AG20443 (cell line): Measurements from ENCODE around the gene CASS4.
A peak's percentile ranks its signal among the peaks of the same experiment; 100 is the strongest.
"Not testable (repeated sequence)": the region's sequence is repeated elsewhere in the genome, so short reads cannot be mapped to it uniquely, and the experiment has no call there.

Experiments used
- DNase-seq: peaks from one replicate; pipeline ENCODE4 v3.0.0; 2012; ENCODE audit warnings: low spot score, mixed read lengths

The CASS4 gene

GRCh38 chr20:56392132-56392880, 19.8 kb upstream of the CASS4 start, which contains the start of the genes AURKA and CSTF1:
Gene AURKA, minus strand, starts transcription at chr20:56392215. Its CDS starts 4,018 bp downstream, at chr20:56388197.
Gene CSTF1, plus strand, starts transcription at chr20:56392645. Its CDS starts 2,908 bp downstream, at chr20:56395553.
- DNase-seq: peak; percentile 100

GRCh38 chr20:56392881-56393482, 19.1 kb upstream of the CASS4 start:
- no peak for DNase-seq

GRCh38 chr20:56393653-56394052, 18.4 kb upstream of the CASS4 start:
- no peak for DNase-seq

- DNase-seq: no peak
Observed at GRCh38 chr20:56395166-56395565, 16.9 kb upstream of the CASS4 start.

- DNase-seq: peak; percentile 69
Observed at GRCh38 chr20:56400001-56400640, 11.9 kb upstream of the CASS4 start.

- DNase-seq: no peak
Observed at GRCh38 chr20:56403465-56403864, 8.6 kb upstream of the CASS4 start.

GRCh38 chr20:56405356-56405755, 6.7 kb upstream of the CASS4 start:
- DNase-seq: not testable (repeated sequence)

- DNase-seq: no peak
Observed at GRCh38 chr20:56406910-56407309, 5.2 kb upstream of the CASS4 start.

GRCh38 chr20:56409521-56409920, 2.5 kb upstream of the CASS4 start:
- no peak for DNase-seq

- no peak for DNase-seq
Observed at GRCh38 chr20:56409956-56410355, 2.1 kb upstream of the CASS4 start.

- DNase-seq: not testable (repeated sequence)
Observed at GRCh38 chr20:56411287-56411686, 773 bp upstream of the CASS4 start.

GRCh38 chr20:56412473-56412790, 372 bp downstream of the CASS4 start:
- DNase-seq: no peak

- DNase-seq: no peak
Observed at GRCh38 chr20:56412949-56413348, 889 bp downstream of the CASS4 start.

GRCh38 chr20:56414842-56415765, 3.0 kb downstream of the CASS4 start:
- DNase-seq: no peak

- no peak for DNase-seq
Observed at GRCh38 chr20:56417402-56417801, 5.3 kb downstream of the CASS4 start.

- DNase-seq: no peak
Observed at GRCh38 chr20:56417911-56418310, 5.9 kb downstream of the CASS4 start.

GRCh38 chr20:56418385-56418861, 6.4 kb downstream of the CASS4 start:
- no peak for DNase-seq

GRCh38 chr20:56420028-56420427, 8.0 kb downstream of the CASS4 start:
- no peak for DNase-seq

- DNase-seq: no peak
Observed at GRCh38 chr20:56420940-56421688, 9.1 kb downstream of the CASS4 start.

- peak; percentile 68 for DNase-seq
Observed at GRCh38 chr20:56422076-56422823, 10.2 kb downstream of the CASS4 start.

GRCh38 chr20:56422824-56423189, 10.7 kb downstream of the CASS4 start:
- no peak for DNase-seq
